Colonic mucosa (tissue), 4 donors: ENCODE results near the gene PTPRF. TPM values are rescaled to one million over a fixed set of nuclear protein-coding genes. Genes with fewer than 3 reads are reported as not detected.
"Not testable (repeated sequence)": the region's sequence is repeated elsewhere in the genome, so short reads cannot be mapped to it uniquely, and the experiment has no call there.

Experiments
- DNase-seq: peaks from one replicate; pipeline ENCODE4 v3.0.0-alpha.2; 2020
- H3K27ac ChIP-seq: fragments of 200-600 bp; one replicate; pipeline ENCODE4 v1.8.0; 2021
- H3K27me3 ChIP-seq: fragments of 200-600 bp; one replicate; pipeline ENCODE4 v1.8.0; 2021
- H3K36me3 ChIP-seq: fragments of 200-600 bp; one replicate; pipeline ENCODE4 v1.8.0; 2021
- H3K4me1 ChIP-seq: fragments of 200-600 bp; one replicate; pipeline ENCODE4 v1.8.0; 2021; ENCODE audit warnings: mild to moderate bottlenecking
- H3K4me3 ChIP-seq: fragments of 200-600 bp; one replicate; pipeline ENCODE4 v1.8.0; 2021
- H3K9ac ChIP-seq, 2 donors: one replicate each; pipeline ENCODE4 v1.7.0; 2013; ENCODE audit warnings: control low read depth in 2 of 2, low read depth in 2 of 2, low read length in 2 of 2
- H3K9me3 ChIP-seq: fragments of 200-600 bp; one replicate; pipeline ENCODE4 v1.8.0; 2021
- CTCF ChIP-seq: fragments of 200-600 bp; IDR thresholded peaks from one replicate; pipeline ENCODE4 v1.8.0; 2022; ENCODE audit warnings: antibody characterized with exemption, mild to moderate bottlenecking
- intact Hi-C: fragments of 100-400 bp; cut with DNase I; formaldehyde crosslinking; loops from one replicate; pipeline ENCODE4 v1.14.1; 2022
- total RNA-seq, 2 donors: library from RNA; stranded (reverse); fragmentation: NEBNext Ultra II Directional in 1 of 2; extraction: Animal tissue kit (Norgen Biotek cat#: 25700) in 1 of 2; gene quantifications; one replicate each; pipeline ENCODE4 v1.2.1, GENCODE V29; 2021
- donor health status: healthy.
- donor health status: DM: no; HTN: no; CAD: no.
- donor health status: DM: no; HTN: no; CAD: no.

The PTPRF gene
- total RNA-seq, 2 donors from 2014 or later, result 351 to 449 TPM

GRCh38 chr1:43491061-43491460, 39.6 kb upstream of the PTPRF start:
- no peaks in the 10 kb centered on the region for H3K4me1 ChIP-seq
- H3K4me3 ChIP-seq, result no peak overlapping the region
- H3K27ac ChIP-seq, result no peak overlapping the region
- intact Hi-C loops, result no loop called here
- H3K9ac ChIP-seq, result no peak overlapping the region
- TF ChIP-seq CTCF, result no peak
- H3K36me3 ChIP-seq, result no peaks in the 10 kb centered on the region
- no peaks in the 10 kb centered on the region for H3K27me3 ChIP-seq
- no peaks in the 10 kb centered on the region for H3K9me3 ChIP-seq
- DNase-seq, result no peak

- no peaks in the 10 kb centered on the region for H3K4me1 ChIP-seq
- H3K9me3 ChIP-seq, result no peaks in the 10 kb centered on the region
- H3K4me3 ChIP-seq, result no peak overlapping the region
- H3K36me3 ChIP-seq, result no peaks in the 10 kb centered on the region
- H3K27me3 ChIP-seq, result no peaks in the 10 kb centered on the region
- TF ChIP-seq CTCF, result no peak
- intact Hi-C loops, result no loop called here
- no peak overlapping the region for H3K9ac ChIP-seq
- no peak overlapping the region for H3K27ac ChIP-seq
- no peak for DNase-seq
These were observed 37.9 kb upstream of the PTPRF start for GRCh38 chr1:43492826-43493225.

- Histone ChIP-seq H3K27ac (no peak overlapping the region), H3K4me1 (no peaks in the 10 kb centered on the region), H3K36me3 (no peaks in the 10 kb centered on the region), H3K9me3 (no peaks in the 10 kb centered on the region), H3K9ac (no peak overlapping the region), H3K4me3 (no peak overlapping the region), H3K27me3 (no peaks in the 10 kb centered on the region)
- TF ChIP-seq CTCF, result no peak
- intact Hi-C loops, result no loop called here
- DNase-seq, result no peak
These were observed 36.8 kb upstream of the PTPRF start for GRCh38 chr1:43493661-43494450.

GRCh38 chr1:43495204-43495603, 35.5 kb upstream of the PTPRF start:
- Histone ChIP-seq H3K27me3 (no peaks in the 10 kb centered on the region), H3K9me3 (no peaks in the 10 kb centered on the region), H3K4me1 (no peaks in the 10 kb centered on the region), H3K27ac (no peak overlapping the region), H3K9ac (no peak overlapping the region), H3K4me3 (no peak overlapping the region), H3K36me3 (no peaks in the 10 kb centered on the region)
- intact Hi-C loops, result no loop called here
- no peak for TF ChIP-seq CTCF
- no peak for DNase-seq

- Histone ChIP-seq H3K27me3 (no peaks in the 10 kb centered on the region), H3K9ac (no peak overlapping the region), H3K9me3 (no peaks in the 10 kb centered on the region), H3K4me1 (no peaks in the 10 kb centered on the region), H3K4me3 (no peak overlapping the region), H3K36me3 (no peaks in the 10 kb centered on the region), H3K27ac (no peak overlapping the region)
- TF ChIP-seq CTCF, result no peak
- no peak for DNase-seq
- intact Hi-C loops, result no loop called here
These were observed 30.8 kb upstream of the PTPRF start for GRCh38 chr1:43499898-43500297.

GRCh38 chr1:43501806-43502205, 28.9 kb upstream of the PTPRF start:
- H3K27ac ChIP-seq, intact Hi-C loops, H3K36me3 ChIP-seq, H3K4me1 ChIP-seq, H3K27me3 ChIP-seq, DNase-seq, H3K9me3 ChIP-seq, H3K4me3 ChIP-seq, H3K9ac ChIP-seq: not testable (repeated sequence)
